22Rv1 (cell line): ENCODE measurements around the gene CDKN2B.

Experiments
- H3K27ac ChIP-seq: fragments of 450-650 bp; 2 replicates; pipeline ENCODE4 v1.5.1; 2017
- ZFX ChIP-seq: fragments of 450-650 bp; IDR thresholded peaks from 2 replicates; pipeline ENCODE4 v1.6.1; 2017; ENCODE audit warnings: antibody characterized with exemption, borderline replicate concordance
- TF ChIP-seq, protein P1 (sequence below): fragments of 450-650 bp; IDR thresholded peaks from 2 replicates; pipeline ENCODE4 v1.5.1; 2017; ENCODE audit warnings: mild to moderate bottlenecking

CDKN2B gene

DNA sequence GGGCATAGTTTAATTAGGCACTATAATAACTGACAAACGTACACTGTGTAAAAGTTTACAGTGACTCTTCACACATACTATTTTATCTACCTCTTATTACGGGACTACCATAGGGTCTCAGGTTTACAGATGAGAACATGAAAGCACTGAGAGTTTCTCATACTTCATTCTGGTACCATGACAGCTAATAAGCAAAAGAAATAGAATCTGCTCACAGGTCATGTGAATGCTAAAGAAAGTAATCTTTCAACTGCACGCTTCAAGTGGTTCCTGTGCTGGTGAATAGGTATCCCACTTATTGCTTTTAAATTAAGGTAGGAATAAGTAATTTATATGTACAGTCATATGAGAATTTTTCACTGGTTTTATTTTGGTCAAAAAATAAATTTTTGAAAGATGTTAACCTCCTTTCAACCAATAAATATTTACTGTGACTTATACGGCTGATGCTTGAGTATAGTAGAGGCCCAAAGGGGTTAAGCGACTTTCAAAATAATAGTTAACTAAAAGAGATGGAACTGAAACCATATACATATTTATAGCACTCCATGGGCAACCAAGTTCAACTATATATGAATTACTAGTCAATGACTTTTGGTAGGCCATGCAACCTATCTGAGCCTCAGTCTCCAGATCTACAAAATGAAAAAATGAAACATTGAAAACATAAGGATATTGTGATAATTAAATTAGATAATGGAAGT is 23.0 kb downstream of the CDKN2B start:
- TF ChIP-seq ZFX: no peak
- TF ChIP-seq, protein P1, sequence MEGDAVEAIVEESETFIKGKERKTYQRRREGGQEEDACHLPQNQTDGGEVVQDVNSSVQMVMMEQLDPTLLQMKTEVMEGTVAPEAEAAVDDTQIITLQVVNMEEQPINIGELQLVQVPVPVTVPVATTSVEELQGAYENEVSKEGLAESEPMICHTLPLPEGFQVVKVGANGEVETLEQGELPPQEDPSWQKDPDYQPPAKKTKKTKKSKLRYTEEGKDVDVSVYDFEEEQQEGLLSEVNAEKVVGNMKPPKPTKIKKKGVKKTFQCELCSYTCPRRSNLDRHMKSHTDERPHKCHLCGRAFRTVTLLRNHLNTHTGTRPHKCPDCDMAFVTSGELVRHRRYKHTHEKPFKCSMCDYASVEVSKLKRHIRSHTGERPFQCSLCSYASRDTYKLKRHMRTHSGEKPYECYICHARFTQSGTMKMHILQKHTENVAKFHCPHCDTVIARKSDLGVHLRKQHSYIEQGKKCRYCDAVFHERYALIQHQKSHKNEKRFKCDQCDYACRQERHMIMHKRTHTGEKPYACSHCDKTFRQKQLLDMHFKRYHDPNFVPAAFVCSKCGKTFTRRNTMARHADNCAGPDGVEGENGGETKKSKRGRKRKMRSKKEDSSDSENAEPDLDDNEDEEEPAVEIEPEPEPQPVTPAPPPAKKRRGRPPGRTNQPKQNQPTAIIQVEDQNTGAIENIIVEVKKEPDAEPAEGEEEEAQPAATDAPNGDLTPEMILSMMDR: no peak
- no peak overlapping the region for H3K27ac ChIP-seq

DNA sequence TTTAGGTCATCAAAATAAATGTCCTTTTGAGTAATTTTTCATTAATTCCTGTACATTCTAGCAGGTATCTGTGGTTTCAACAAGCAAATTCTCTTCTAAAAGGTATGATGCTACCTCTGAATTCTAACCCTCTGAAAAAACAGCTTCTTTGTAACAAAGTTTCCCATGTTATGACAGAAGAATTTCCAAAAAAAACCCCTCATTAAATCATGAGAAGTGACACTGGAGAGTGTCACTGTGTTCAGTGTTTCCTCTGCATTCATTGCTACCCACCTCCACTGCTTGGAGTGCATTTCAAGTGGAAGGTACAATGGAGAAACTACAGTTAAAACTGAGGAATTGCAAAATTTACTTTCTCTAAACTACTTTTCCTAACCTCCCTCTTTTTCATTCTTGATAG is 25.0 kb downstream of the CDKN2B start:
- H3K27ac ChIP-seq: no peak overlapping the region
- TF ChIP-seq ZFX: no peak
- TF ChIP-seq, protein P1: no peak

DNA sequence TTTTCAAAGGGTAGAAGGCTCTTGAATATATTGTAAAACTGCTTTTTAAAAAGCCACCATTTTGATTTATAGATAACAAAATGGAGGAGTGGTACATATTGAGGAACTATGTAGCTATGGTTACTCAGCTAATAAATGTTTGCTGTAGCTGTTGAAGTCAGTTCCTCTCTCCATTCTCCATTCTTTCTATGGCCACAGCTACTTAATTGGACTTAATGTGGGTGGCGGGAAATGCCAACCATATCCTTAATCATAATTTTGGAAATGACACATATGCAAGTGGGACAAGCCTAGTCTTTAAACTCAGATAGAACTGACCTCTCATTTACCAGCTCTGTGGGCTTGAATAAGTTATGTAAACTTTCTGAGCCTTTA is 25.6 kb downstream of the CDKN2B start:
- no peak overlapping the region for H3K27ac ChIP-seq
- no peak for TF ChIP-seq ZFX
- TF ChIP-seq, protein P1: no peak

DNA sequence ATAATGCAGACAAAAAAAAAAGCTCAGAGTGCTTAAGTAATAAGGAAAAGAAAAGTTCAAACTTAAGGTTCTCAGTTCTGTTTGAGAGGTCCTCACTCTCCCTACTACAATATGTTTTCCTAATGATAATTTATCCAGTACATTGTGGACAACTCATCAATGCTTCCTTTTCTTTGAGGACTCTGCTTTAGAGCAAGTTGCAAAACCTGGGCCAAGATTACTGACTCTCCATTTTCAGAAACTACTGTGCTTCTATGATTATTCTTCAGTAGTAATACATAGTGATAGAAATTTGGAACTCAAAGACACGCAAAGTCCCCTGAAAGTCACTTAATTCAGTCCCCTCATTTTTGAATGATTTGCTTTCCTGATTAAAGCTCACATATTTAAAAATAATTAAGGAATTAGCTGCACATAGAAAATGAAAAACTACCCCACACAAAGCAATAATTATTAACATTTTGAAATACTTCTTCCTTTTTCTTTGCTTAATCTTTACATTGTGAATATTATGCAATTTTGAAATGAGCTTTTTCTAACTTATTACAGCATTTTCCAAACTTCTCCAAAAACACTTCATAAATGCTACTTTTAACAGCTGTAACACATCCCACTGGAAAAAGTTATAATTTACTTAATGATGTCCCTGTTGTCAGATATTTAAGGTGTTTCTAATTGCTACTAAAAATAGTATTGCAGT is 26.1 kb downstream of the CDKN2B start:
- TF ChIP-seq, protein P1: no peak
- no peak for TF ChIP-seq ZFX

DNA sequence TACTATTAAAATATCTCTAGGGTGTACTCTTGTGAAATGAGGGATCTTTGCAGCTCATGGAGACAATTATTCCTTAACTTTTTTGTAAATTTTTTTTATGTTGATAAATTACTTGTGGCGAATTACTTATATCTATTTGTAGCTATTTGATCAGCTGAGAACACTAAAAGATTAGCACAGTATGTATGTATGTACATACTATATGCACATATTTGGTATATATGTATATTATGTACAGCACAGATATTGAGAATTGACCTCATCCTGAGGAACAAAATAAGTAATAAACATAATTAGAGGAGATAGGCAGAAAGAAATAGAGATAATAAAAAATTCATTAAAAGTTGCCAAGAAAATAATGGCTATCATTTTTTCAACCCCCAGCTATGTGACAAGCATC is 26.7 kb downstream of the CDKN2B start:
- H3K27ac ChIP-seq: no peak overlapping the region
- no peak for TF ChIP-seq ZFX
- TF ChIP-seq, protein P1: no peak

More for the DNA sequence above, 26.1 kb downstream of the CDKN2B start:
- H3K27ac ChIP-seq: no peak overlapping the region

DNA sequence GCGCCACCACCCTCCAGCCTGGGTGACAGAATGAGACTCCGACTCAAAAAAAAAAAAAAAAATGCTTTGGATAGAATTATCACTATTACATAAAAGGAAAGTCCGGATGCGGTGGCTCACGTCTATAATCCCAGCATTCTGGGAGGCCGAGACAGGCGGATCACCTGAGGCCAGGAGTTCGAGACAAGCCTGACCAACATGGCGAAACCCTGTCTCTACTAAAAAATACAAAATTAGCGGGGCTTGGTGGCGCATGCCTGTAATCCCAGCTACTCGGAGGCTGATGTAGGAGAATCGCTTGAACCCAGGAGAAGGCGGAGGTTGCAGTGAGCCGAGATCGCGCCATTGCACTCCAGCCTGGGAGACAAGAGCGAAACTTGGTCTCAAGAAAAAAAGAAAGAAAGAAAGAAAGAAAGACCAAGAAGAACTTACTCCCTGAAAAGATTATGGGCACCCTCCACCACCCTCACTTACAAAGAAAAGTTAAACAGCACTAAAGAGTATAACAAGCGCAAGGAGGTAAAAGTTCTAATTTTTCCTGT is 32.7 kb downstream of the CDKN2B start:
- H3K27ac ChIP-seq: no peak overlapping the region
- TF ChIP-seq, protein P1: no peak
- no peak for TF ChIP-seq ZFX
